NCI-H2029 treated with DMSO at 0.1 percent for 48 hours (cell line): ENCODE results near the gene TSHB.

ENCODE experiments used
- DNase-seq: peaks from one replicate; lab custom pipeline; 2025; lab: John Stamatoyannopoulos, UW

TSHB gene

DNA sequence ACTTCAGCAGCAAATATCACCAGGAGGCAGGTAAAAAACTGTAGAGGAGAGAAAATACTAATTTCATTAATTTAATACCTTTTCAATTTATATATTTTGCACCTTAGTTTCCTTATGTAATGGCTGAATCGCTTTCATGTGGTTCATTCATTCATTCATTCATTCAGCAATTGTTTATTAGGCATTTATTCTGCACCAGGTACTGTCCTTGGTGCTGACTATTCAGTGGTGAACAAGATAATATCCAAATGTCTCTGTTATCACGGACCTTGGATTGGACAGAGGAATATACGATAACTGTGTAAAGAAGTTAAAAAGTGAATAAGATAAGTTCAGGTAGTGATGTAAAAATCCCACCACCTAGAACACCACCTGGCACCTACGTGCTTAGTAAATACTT lies 30.9 kb downstream of the TSHB start:
- DNase-seq, result no peak

DNA sequence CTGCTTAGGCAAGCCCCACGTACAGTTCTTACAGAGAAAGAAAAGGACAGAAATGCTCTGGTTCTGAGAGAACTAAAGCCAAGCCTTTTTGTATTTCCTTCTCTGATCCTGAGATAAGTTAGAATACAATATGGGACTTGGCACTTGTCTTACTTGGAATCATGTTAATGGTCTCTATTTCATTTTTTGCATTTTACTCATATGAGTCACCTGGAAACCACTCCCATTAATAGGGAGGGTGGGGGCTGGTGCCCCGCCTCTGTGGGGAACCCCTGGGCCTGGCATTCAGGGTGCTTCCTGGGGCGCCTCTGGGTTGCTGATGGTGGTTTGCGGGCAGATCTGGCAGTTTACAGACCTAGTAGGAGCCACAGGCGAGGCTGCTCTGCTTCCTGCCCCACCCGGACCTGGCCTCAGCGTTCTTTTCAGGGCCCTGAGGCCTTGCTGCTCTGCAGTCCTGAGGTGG lies 32.9 kb downstream of the TSHB start:
- no peak for DNase-seq

DNA sequence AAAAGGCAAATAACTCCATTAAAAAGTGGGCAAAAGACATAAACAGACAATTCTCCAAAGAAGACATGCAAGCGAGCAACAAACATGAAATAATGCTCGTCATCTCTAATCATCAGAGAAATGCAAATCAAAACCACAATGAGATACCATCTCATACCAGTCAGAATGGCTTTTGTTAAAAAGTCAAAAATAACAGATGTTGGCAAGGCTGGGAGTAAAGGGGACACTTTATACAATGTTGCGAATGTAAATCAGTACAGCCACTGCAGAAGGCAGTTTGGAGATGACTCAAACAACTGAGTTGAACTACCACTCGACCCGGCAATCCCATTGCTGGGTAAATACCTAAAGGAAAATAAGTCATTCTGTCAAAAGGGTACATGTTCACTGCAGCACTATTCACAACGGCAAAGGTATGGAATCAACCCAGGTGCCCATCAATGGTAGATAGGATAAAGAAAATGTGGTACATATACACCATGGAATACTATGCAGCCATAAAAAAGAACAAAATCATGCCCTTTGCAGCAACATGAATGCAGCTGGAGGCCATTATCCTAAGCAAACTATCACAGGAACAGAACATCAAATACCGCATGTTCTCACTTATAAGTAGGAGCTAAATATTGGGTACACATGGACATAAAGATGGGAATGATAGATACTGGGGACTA lies 33.7 kb downstream of the TSHB start:
- no peak for DNase-seq

DNA sequence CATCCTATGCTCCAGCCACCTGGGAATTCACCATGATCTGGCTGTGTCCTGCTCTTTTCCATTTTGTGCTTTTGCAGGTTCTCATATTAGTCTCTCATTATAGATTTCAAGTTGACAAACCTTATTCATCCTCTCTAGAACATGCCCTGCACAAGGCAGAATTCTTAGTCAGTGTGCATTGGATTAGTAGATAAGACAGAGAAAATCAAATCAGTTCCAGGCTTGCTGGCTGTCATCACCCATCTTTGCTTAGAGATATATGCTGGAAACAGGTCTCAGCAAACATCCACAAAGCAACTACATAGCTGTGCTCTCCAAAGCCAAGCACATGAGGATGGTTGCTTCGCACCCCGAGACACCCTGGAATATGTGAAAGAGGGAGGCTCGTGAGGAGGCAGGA lies 34.8 kb downstream of the TSHB start:
- DNase-seq, result no peak

GRCh38 chr1:115065021-115065420 lies 35.4 kb downstream of the TSHB start:
- DNase-seq, result no peak

GRCh38 chr1:115067161-115067859 lies 37.7 kb downstream of the TSHB start:
- DNase-seq, result no peak

- peak; percentile 11 for DNase-seq
These were observed 39.4 kb downstream of the TSHB start for GRCh38 chr1:115068826-115069585.

GRCh38 chr1:115069659-115070308 lies 40.2 kb downstream of the TSHB start:
- no peak for DNase-seq

DNA sequence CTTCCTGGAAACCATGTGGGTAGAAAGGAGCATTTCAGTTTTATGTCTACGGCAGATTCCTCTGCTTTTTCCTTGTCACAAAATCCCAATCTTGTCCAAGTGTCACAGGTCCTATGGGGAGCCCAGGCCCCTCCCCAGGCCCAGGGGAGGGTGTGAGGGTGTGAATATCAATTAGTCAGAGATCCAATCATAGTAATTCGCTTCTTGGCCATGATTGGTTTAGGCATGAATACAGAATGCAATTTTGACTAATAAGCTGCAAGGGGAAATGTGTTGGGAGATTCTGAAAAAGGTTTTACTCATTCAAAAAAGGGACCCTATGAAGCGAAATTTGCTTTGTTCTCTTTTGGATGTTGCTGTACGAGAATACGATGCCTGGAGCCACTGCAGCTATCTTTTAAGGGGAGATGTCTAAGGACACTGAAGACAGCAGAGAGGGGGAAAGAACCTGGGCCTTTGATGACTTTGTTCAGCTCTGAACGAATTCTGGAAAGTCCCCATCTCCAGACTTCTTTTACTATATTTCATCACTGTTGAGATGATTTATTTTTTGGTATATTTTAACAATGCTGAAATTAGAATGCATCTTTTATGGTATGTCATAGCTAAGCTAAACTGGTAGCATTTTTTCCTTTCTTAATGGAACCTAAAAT lies 41.5 kb downstream of the TSHB start:
- DNase-seq, result no peak

DNA sequence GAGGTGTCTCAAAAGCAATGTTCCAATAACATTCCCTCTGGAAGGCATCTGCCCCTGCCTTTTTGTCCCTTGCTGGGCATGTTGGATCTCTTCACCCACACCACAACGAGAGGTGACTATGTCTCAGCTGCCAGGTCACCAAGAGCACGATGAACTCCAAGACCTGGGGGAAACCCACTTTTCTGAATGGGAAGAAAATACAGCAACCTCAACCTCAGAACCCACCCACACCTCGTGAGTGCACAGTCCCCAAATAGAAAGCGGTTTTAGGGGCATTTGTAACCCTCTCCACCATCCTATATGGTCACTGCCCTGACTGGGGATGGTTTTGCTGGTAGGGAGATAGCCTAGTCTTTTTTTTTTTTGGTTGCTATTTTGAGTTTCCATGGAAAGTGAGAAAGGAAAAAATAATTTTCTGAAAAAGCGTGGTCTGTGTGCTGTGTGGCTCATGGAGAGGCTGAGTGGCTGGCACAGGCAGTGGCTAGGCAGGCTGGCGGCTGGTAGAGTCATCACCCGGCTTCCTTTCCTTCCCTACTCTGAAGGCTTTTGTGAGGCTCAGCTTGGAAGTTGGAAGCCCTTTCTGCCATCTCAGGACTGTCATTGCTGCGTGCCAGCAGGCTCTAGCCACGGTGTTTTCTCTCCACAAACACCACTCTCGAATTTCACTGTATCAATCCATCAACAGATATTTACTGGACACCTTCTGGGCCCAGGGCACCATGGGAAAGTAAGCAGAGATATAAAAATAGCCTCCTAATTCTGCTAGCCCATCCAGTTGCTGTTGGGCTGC lies 43.9 kb downstream of the TSHB start:
- no peak for DNase-seq

DNA sequence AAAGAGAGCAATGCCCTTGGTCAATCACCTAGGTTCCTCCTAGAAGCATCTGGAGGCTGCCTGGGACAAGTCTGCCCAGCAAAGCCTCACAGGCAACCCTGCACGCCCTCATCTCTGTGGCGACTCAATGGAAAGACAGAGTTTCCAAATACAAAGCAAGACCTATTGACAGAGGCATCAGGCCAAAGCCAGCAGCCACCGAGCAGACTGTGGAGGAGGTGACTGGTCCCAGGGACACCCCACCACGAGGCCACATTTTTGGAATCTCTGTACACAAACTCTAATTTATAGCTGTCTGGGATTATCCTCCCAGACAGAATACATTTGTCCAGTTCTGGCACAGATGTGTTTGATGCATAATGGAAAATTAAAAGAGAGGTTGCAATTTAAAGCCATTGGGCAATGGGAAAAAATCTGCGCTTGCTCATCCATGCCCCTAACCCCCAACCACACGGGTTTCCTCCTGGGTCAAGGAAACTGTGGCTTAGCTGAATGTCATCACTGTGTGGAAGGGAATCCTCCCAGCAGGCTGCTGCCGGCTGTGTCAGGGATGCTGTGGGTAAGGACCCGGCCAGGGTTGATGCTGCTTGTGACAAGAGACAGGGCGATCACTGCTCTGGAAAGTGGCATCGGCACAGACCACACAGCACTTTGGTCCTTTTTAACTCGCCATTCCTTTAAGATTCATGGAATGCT lies 45.4 kb downstream of the TSHB start:
- DNase-seq, result no peak

GRCh38 chr1:115076384-115076915 lies 46.8 kb downstream of the TSHB start:
- no peak for DNase-seq

GRCh38 chr1:115077286-115077983 lies 47.8 kb downstream of the TSHB start:
- DNase-seq, result no peak

GRCh38 chr1:115077984-115078330 lies 48.3 kb downstream of the TSHB start:
- DNase-seq, result no peak

DNA sequence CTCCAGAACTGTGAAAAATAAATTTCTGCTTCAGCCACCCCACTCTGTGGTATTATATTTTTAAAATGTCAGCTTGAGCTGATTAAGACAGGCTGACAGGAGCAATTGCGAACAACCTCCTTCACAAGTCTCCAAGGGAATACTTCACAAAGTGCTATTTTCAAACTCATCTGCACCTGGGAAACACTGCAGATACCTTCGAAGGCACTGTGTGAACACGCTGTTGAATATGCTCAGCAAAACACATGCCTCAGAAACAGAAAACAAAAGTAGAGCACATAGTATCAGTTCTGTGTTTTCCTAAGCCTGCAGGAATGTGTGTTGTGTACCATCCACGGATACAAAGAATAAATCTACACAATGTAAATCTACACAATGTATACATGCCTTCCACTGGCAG lies 49.1 kb downstream of the TSHB start:
- DNase-seq, result no peak

DNA sequence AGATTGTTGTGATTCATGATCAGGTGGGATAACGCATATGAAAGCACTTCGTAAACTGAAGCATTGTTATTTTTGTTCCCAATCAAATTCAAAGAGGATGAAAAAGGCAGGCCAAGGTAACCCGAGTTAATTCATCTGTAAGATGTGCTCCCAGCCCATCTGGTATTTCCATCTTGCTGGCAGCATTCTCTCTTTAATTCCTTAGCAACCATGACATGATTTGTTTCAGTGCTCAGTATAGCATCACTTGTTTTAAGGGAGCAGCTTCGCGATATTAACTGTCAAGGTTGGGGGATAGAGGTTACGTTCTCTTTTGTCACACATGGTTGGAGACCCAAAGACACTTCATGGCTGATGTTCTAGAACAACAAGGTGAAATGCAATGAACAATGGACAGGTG lies 53.3 kb downstream of the TSHB start:
- no peak for DNase-seq
